Naive thymus-derived CD8-positive, alpha-beta T cell (primary cell): ENCODE measurements around the gene GPATCH11. TPM values are rescaled to one million over a fixed set of nuclear protein-coding genes. Genes with fewer than 3 reads are reported as not detected.
A peak's percentile ranks its signal among the peaks of the same experiment; 100 is the strongest.

Source experiments
- ATAC-seq, 2 donors: fragments of 150-1000 bp; cut with Tn5 transposase in 1 of 2; sonication (Bioruptor Pico), chemical (Tn5 transposase) in 1 of 2; 1 replicate in 1 of 2; 2 replicates in 1 of 2; pipeline ENCODE4 v1.10.0; 2021; ENCODE audit warnings: mild to moderate bottlenecking in 2 of 2, moderate library complexity in 2 of 2
- POLR2A ChIA-PET: fragments of 350-600 bp; sonication (Branson Sonifier 250); formaldehyde crosslinking; loops from one replicate; lab custom pipeline; 2021; ENCODE audit warnings: antibody characterized with exemption; lab: Charles Lee
- DNase-seq, 10 donors: peaks; one replicate each; pipeline versions ENCODE4 v3.0.0 to v3.0.0-alpha.2; 2020 to 2022
- H3K27ac Mint-ChIP-seq, 10 donors: one replicate each; pipeline ENCODE4 v1.8.0; 2020 to 2022; ENCODE audit warnings: mild to moderate bottlenecking in 10 of 10, mixed read lengths in 10 of 10, moderate library complexity in 4 of 10, inconsistent platforms in 1 of 10
- H3K27me3 Mint-ChIP-seq, 5 donors: one replicate each; pipeline ENCODE4 v1.8.0; 2021 to 2022; ENCODE audit warnings: mixed read lengths in 5 of 5
- H3K36me3 Mint-ChIP-seq, 3 donors: one replicate each; pipeline ENCODE4 v1.8.0; 2020 to 2022; ENCODE audit warnings: mixed read lengths in 3 of 3, mild to moderate bottlenecking in 2 of 3, inconsistent platforms in 1 of 3
- H3K4me1 Mint-ChIP-seq, 4 donors: one replicate each; pipeline ENCODE4 v1.8.0; 2021 to 2022; ENCODE audit warnings: mixed read lengths in 4 of 4
- H3K4me3 Mint-ChIP-seq, 10 donors: one replicate each; pipeline ENCODE4 v1.8.0; 2020 to 2022; ENCODE audit warnings: mild to moderate bottlenecking in 10 of 10, mixed read lengths in 10 of 10, moderate library complexity in 6 of 10, inconsistent platforms in 1 of 10
- H3K9me3 Mint-ChIP-seq, 9 donors: one replicate each; pipeline ENCODE4 v1.8.0; 2020 to 2022; ENCODE audit warnings: mixed read lengths in 9 of 9, mild to moderate bottlenecking in 3 of 9, inconsistent platforms in 1 of 9, moderate library complexity in 1 of 9
- polyA plus RNA-seq, 3 donors: library from polyadenylated mRNA; unstranded; fragments of 300-500 nt; fragmentation: Illumina TruSeq; gene quantifications; one replicate each; pipeline ENCODE4 v1.2.3, GENCODE V29; 2021
- total RNA-seq, 8 experiments: library from RNA in 2 of 8; stranded (reverse) in 2 of 8; gene quantifications; one replicate each; pipeline ENCODE4 v1.2.3 and lab custom pipeline; 2021 to 2026

Gene GPATCH11
- total and polyA plus RNA-seq, 5 experiments from 2014 or later, result 6.7 to 16.8 (median 9.6) TPM

- POLR2A ChIA-PET, result no interaction called here
- H3K27ac Mint-ChIP-seq, result no peak overlapping the region
- ATAC-seq, result no peak
Measured at GRCh38 chr2:37111958-37112357, 27.6 kb downstream of the GPATCH11 start.

GRCh38 chr2:37117566-37117965, 33.2 kb downstream of the GPATCH11 start:
- H3K27ac Mint-ChIP-seq, result peak overlapping the region in 3 of 10 donors; percentile 11 to 81 (median 43)
- peaks cover 0 to 78% (median 16%) of the 10 kb centered on the region in 3 donors for H3K36me3 Mint-ChIP-seq
- DNase-seq, result no peak

More at GRCh38 chr2:37111958-37112357, 27.6 kb downstream of the GPATCH11 start:
- Mint-ChIP-seq H3K27me3 (no peaks in the 10 kb centered on the region), H3K36me3 (peaks cover 4 to 77% (median 18%) of the 10 kb centered on the region in 3 donors), H3K9me3 (no peaks in the 10 kb centered on the region), H3K4me1 (peaks cover 0 to 4% (median 0%) of the 10 kb centered on the region in 4 donors), H3K4me3 (no peak overlapping the region)
- no peak for DNase-seq

GRCh38 chr2:37119157-37119556, 34.8 kb downstream of the GPATCH11 start:
- peak overlapping the region in 2 of 10 donors; percentile 1 to 27 for H3K27ac Mint-ChIP-seq
- H3K9me3 Mint-ChIP-seq, result no peaks in the 10 kb centered on the region
- peaks cover 0 to 77% (median 22%) of the 10 kb centered on the region in 3 donors for H3K36me3 Mint-ChIP-seq
- no peak overlapping the region for H3K4me3 Mint-ChIP-seq
- no peaks in the 10 kb centered on the region for H3K27me3 Mint-ChIP-seq
- peaks cover 0 to 4% (median 0%) of the 10 kb centered on the region in 4 donors for H3K4me1 Mint-ChIP-seq
- no peak for ATAC-seq
- POLR2A ChIA-PET, result no interaction called here
- no peak for DNase-seq

More at GRCh38 chr2:37117566-37117965, 33.2 kb downstream of the GPATCH11 start:
- POLR2A ChIA-PET, result no interaction called here
- ATAC-seq, result no peak
- Mint-ChIP-seq H3K9me3 (no peaks in the 10 kb centered on the region), H3K27me3 (no peaks in the 10 kb centered on the region), H3K4me1 (peaks cover 0 to 4% (median 0%) of the 10 kb centered on the region in 4 donors), H3K4me3 (no peak overlapping the region)

GRCh38 chr2:37125416-37125815, 41.1 kb downstream of the GPATCH11 start:
- ATAC-seq (no peak), DNase-seq (no peak)
- H3K27ac Mint-ChIP-seq, result peak overlapping the region in 3 of 10 donors; percentile 7 to 75 (median 53)
- H3K9me3 Mint-ChIP-seq, result no peaks in the 10 kb centered on the region
- peaks cover 8 to 88% (median 51%) of the 10 kb centered on the region in 3 donors for H3K36me3 Mint-ChIP-seq
- no peaks in the 10 kb centered on the region for H3K27me3 Mint-ChIP-seq
- peaks cover under 1 to 12% (median 2%) of the 10 kb centered on the region in 4 donors for H3K4me1 Mint-ChIP-seq
- POLR2A ChIA-PET, result no interaction called here
- no peak overlapping the region for H3K4me3 Mint-ChIP-seq

GRCh38 chr2:37132914-37133313, 48.6 kb downstream of the GPATCH11 start:
- H3K9me3 Mint-ChIP-seq, result peaks cover 0 to 2% (median 0%) of the 10 kb centered on the region in 9 donors
- H3K27ac Mint-ChIP-seq, result peak overlapping the region in 1 of 10 donors; percentile 28
- no peaks in the 10 kb centered on the region for H3K27me3 Mint-ChIP-seq
- H3K4me1 Mint-ChIP-seq, result peaks cover 3 to 13% (median 6%) of the 10 kb centered on the region in 4 donors
- peaks cover 20 to 49% (median 30%) of the 10 kb centered on the region in 3 donors for H3K36me3 Mint-ChIP-seq
- POLR2A ChIA-PET, result interaction anchor here (1.2 kb wide), 1 partner anchor 23 kb away, joined by 4 read pairs; the partner anchor contains the start of gene EIF2AK2
- ATAC-seq (no peak), DNase-seq (no peak)
- H3K4me3 Mint-ChIP-seq, result no peak overlapping the region

- ATAC-seq (no peak), DNase-seq (no peak)
- H3K27ac Mint-ChIP-seq, result peak overlapping the region in 1 of 10 donors; percentile 29
- peaks cover 0 to 6% (median 0%) of the 10 kb centered on the region in 4 donors for H3K4me1 Mint-ChIP-seq
- no peaks in the 10 kb centered on the region for H3K27me3 Mint-ChIP-seq
- peaks cover 8 to 62% (median 40%) of the 10 kb centered on the region in 3 donors for H3K36me3 Mint-ChIP-seq
- POLR2A ChIA-PET, result no interaction called here
- no peak overlapping the region for H3K4me3 Mint-ChIP-seq
- no peaks in the 10 kb centered on the region for H3K9me3 Mint-ChIP-seq
Measured at GRCh38 chr2:37142546-37142945, 58.2 kb downstream of the GPATCH11 start.

GRCh38 chr2:37143974-37144373, 59.7 kb downstream of the GPATCH11 start:
- no peak for ATAC-seq
- H3K27ac Mint-ChIP-seq, result no peak overlapping the region
- DNase-seq, result no peak
- H3K36me3 Mint-ChIP-seq, result peaks cover 8 to 76% (median 43%) of the 10 kb centered on the region in 3 donors
- H3K4me3 Mint-ChIP-seq, result no peak overlapping the region
- H3K4me1 Mint-ChIP-seq, result peaks cover 0 to 10% (median 2%) of the 10 kb centered on the region in 4 donors
- POLR2A ChIA-PET, result no interaction called here
- no peaks in the 10 kb centered on the region for H3K27me3 Mint-ChIP-seq
- no peaks in the 10 kb centered on the region for H3K9me3 Mint-ChIP-seq

GRCh38 chr2:37146062-37146461, 61.7 kb downstream of the GPATCH11 start:
- POLR2A ChIA-PET, result no interaction called here
- Mint-ChIP-seq H3K27me3 (no peaks in the 10 kb centered on the region), H3K27ac (peak overlapping the region in 1 of 10 donors; percentile 34), H3K4me3 (no peak overlapping the region), H3K36me3 (peaks cover under 1 to 78% (median 32%) of the 10 kb centered on the region in 3 donors), H3K9me3 (no peaks in the 10 kb centered on the region), H3K4me1 (peaks cover 5 to 20% (median 12%) of the 10 kb centered on the region in 4 donors)
- ATAC-seq (no peak), DNase-seq (no peak)

- DNase-seq, result no peak
- no peak overlapping the region for H3K4me3 Mint-ChIP-seq
Measured at GRCh38 chr2:37148325-37148724, 64.0 kb downstream of the GPATCH11 start.

More at GRCh38 chr2:37148325-37148724, 64.0 kb downstream of the GPATCH11 start:
- Mint-ChIP-seq H3K36me3 (peaks cover 7 to 69% (median 30%) of the 10 kb centered on the region in 3 donors), H3K27me3 (no peaks in the 10 kb centered on the region), H3K27ac (peak overlapping the region in 2 of 10 donors; percentile 3 to 60), H3K4me1 (peaks cover 16 to 37% (median 28%) of the 10 kb centered on the region in 4 donors), H3K9me3 (peaks cover 0 to 3% (median 0%) of the 10 kb centered on the region in 9 donors)
- no peak for ATAC-seq
- POLR2A ChIA-PET, result interaction anchor here (0.6 to 1.5 kb wide), 2 partner anchors 9 to 312 kb away, joined by 3 to 4 read pairs; no protein-coding TSS in a partner anchor

Other genes starting within 250 kb of the GPATCH11 start
- gene STRN, start 118.0 kb upstream of the GPATCH11 start, total RNA-seq, result 10 to 100 TPM; 33.4 to 34.9 TPM
- gene STRN, start 118.0 kb upstream of the GPATCH11 start, polyA plus RNA-seq, result 10 to 100 TPM in 1 of 3 donors, 1 to 10 TPM in 2; 6.8 to 10.8 (median 7.8) TPM
- 10 to 100 TPM; 36.6 to 40.2 TPM for gene HEATR5B, start 146 bp upstream of the GPATCH11 start, total RNA-seq
- gene HEATR5B, start 146 bp upstream of the GPATCH11 start, polyA plus RNA-seq, result 10 to 100 TPM in 1 of 3 donors, 1 to 10 TPM in 2; 5.1 to 10.1 (median 7.1) TPM
- gene EIF2AK2, start 72.5 kb downstream of the GPATCH11 start, total RNA-seq, result 10 to 100 TPM; 24.4 to 31.1 TPM
- gene EIF2AK2, start 72.5 kb downstream of the GPATCH11 start, polyA plus RNA-seq, result 10 to 100 TPM; 18.8 to 28.8 (median 21.6) TPM
- gene SULT6B1, start 104.2 kb downstream of the GPATCH11 start, total RNA-seq, result not detected
- not detected for gene SULT6B1, start 104.2 kb downstream of the GPATCH11 start, polyA plus RNA-seq
- 10 to 100 TPM; 42.3 to 45.4 TPM for gene CEBPZOS, start 112.0 kb downstream of the GPATCH11 start, total RNA-seq
- 10 to 100 TPM; 43.0 to 44.5 (median 43.8) TPM for gene CEBPZOS, start 112.0 kb downstream of the GPATCH11 start, polyA plus RNA-seq
- gene CEBPZ, start 147.1 kb downstream of the GPATCH11 start, total RNA-seq, result 10 to 100 TPM; 88.4 to 98.5 TPM
- 10 to 100 TPM; 24.3 to 37.8 (median 25.7) TPM for gene CEBPZ, start 147.1 kb downstream of the GPATCH11 start, polyA plus RNA-seq
- 10 to 100 TPM; 32.4 to 35.2 TPM for gene NDUFAF7, start 147.1 kb downstream of the GPATCH11 start, total RNA-seq
- gene NDUFAF7, start 147.1 kb downstream of the GPATCH11 start, polyA plus RNA-seq, result 1 to 10 TPM; 5.7 to 9.5 (median 8.4) TPM
- gene PRKD3, start 240.3 kb downstream of the GPATCH11 start, total RNA-seq, result 10 to 100 TPM; 47.3 to 50.2 TPM
- 10 to 100 TPM; 22.9 to 26.5 (median 25.0) TPM for gene PRKD3, start 240.3 kb downstream of the GPATCH11 start, polyA plus RNA-seq